ENCODE data around the gene NRL. TPM values are rescaled to one million over a fixed set of nuclear protein-coding genes. Genes with fewer than 3 reads are reported as not detected.
A peak's percentile ranks its signal among the peaks of the same experiment; 100 is the strongest.

The NRL gene
- total and polyA plus RNA-seq, 2 donors (not counting 3 experiments of a cell fraction or from before 2014, with no cell fraction given): 0.71 to 1.1 TPM

DNA sequence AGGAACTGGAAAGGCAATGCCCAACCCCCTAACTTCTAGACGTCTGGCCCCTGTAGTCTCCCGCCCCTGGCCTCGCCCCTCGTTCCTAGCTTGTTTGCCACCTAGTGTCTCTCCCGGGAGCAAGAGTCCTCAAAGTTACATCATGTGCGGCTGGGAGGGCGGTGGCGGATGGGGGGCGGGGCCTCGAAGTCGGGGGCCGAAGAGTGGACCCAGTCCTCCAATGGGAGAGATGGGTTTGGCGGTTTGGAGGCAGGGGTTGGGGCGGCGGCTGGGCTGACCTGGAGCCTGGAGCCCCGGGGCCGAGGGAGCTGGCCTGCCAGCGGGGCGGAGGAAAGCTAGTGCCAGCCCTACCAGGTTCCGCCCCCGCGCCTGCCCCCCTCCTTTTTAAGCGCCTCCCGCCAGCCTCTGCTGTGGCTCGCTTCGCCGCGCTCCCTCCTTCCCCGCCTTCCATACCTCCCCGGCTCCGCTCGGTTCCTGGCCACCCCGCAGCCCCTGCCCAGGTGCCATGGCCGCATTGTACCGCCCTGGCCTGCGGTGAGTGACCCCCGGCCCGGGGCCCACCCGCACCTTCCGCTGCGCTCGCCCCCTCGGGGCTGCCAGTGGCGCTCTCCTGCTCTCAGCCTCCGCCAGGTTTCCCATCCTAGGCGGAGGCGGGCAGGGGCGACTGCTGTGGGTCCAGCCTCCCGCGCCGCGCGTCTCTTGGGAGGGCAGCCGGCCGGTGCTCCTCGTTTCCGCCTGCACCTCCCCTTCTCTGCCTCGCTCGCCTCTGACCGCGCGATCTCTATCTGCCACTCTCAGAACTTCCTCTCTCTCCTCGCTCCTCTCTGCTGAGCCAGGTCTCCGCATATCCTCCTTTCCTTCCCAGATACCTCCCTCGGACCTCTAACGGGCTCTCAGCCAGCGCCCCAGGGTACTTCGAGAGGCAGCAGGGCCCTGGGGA, 20.6 kb downstream of the NRL start, which contains the start of gene PCK2:
PCK2 (plus strand) TSS at position 411 of the 940 bp plus-strand sequence; CDS start at position 506, 95 bp downstream.
- Histone ChIP-seq H3K4me2 (ENCODE audit: insufficient read depth, low read length) (peak within 1 kb of the TSS; percentile 85), H3K4me1 (ENCODE audit: control insufficient read depth, extremely low read depth, insufficient read depth, low read length) (peaks cover 9% of the 10 kb centered on the region), H3K9me1 (replicated peaks; ENCODE audit: control insufficient read depth, extremely low read depth, insufficient read depth, low read length) (no peaks in the 10 kb centered on the region), H3K9me3 (replicated peaks; ENCODE audit: control insufficient read depth, insufficient read depth, low read length) (no peaks in the 10 kb centered on the region), H3K79me2 (ENCODE audit: control insufficient read depth, insufficient read depth, low read length) (peaks cover 4% of the 10 kb centered on the region), H3K9ac (replicated peaks; ENCODE audit: extremely low read depth, insufficient read depth, low read length) (peak within 1 kb of the TSS; percentile 78), H2AFZ (ENCODE audit: low read depth, low read length) (peak within 1 kb of the TSS; percentile 92), H3K4me3 (replicated peaks in 1 of 3; ENCODE audit: insufficient read depth in 1 of 3, low read depth in 1 of 3, low read length in 3 of 3) (peak within 1 kb of the TSS; percentile 71 to 82 (median 74)), H3K36me3 (ENCODE audit: control insufficient read depth in 2 of 2, extremely low read depth in 1 of 2, insufficient read depth in 2 of 2, low read length in 2 of 2) (no peaks in the 10 kb centered on the region), H3K27me3 (ENCODE audit: control insufficient read depth in 2 of 2, insufficient read depth in 2 of 2, low read length in 2 of 2) (no peaks in the 10 kb centered on the region), H4K20me1 (replicated peaks; ENCODE audit: control insufficient read depth, extremely low read depth, insufficient read depth, low read length) (no peaks in the 10 kb centered on the region), H3K27ac (ENCODE audit: insufficient read depth, low read depth, low read length) (peak within 1 kb of the TSS; percentile 46)
- ChIA-PET POLR2A (interaction anchor here (0.7 to 3.1 kb wide), 5 partner anchors 9 to 338 kb away, joined by 3 to 11 read pairs (median 3); partner anchors contain the start of genes DCAF11 and NRL), CTCF (interaction anchor here (0.8 to 9.6 kb wide), 9 partner anchors 10 to 214 kb away, joined by 3 to 319 read pairs (median 5); partner anchors contain the start of genes CIDEB, DCAF11, IRF9 and NRL)
- dilution Hi-C loops (cut with MboI; ENCODE audit: extremely low pct_ligation_motif_present, low sequenced_read_pairs) (no loop called here), intact Hi-C loops (cut with micrococcal nuclease) (loop anchor here (1.0 to 2.0 kb wide), 5 partner anchors 12 to 80 kb away; partner anchors contain the start of genes DCAF11, EMC9, IRF9 and NRL)
- DNase-seq (ENCODE audit: low read depth, low spot score) (peak; percentile 72), FAIRE-seq (peak; percentile 86)
- TF ChIP-seq FOS (IDR thresholded peaks at IDR 0.05; ENCODE audit: borderline replicate concordance, insufficient read depth, low read length): no peak
- no peak for TF ChIP-seq EZH2 (IDR thresholded peaks at IDR 0.05; ENCODE audit: borderline replicate concordance, low read depth, low read length, severe bottlenecking)
- TF ChIP-seq, protein P1, sequence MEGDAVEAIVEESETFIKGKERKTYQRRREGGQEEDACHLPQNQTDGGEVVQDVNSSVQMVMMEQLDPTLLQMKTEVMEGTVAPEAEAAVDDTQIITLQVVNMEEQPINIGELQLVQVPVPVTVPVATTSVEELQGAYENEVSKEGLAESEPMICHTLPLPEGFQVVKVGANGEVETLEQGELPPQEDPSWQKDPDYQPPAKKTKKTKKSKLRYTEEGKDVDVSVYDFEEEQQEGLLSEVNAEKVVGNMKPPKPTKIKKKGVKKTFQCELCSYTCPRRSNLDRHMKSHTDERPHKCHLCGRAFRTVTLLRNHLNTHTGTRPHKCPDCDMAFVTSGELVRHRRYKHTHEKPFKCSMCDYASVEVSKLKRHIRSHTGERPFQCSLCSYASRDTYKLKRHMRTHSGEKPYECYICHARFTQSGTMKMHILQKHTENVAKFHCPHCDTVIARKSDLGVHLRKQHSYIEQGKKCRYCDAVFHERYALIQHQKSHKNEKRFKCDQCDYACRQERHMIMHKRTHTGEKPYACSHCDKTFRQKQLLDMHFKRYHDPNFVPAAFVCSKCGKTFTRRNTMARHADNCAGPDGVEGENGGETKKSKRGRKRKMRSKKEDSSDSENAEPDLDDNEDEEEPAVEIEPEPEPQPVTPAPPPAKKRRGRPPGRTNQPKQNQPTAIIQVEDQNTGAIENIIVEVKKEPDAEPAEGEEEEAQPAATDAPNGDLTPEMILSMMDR (IDR thresholded peaks at IDR 0.05; ENCODE audit: extremely low read depth in 1 of 2, insufficient read depth in 1 of 2, low read depth in 1 of 2, low read length in 2 of 2): peak in 1 of 2 donors; percentile 9
- no peak for TF ChIP-seq MYC (IDR thresholded peaks at IDR 0.05; ENCODE audit: low read depth, low read length)
- TF ChIP-seq POLR2AphosphoS5 (IDR thresholded peaks at IDR 0.05; ENCODE audit: insufficient read depth, low read depth, low read length): peak; percentile 65
- peak; percentile 77 for TF ChIP-seq POLR2A (IDR thresholded peaks at IDR 0.05; ENCODE audit: low read depth, low read length)
- peak; percentile 75 for TF ChIP-seq GATA2 (IDR thresholded peaks at IDR 0.05; ENCODE audit: insufficient read depth, insufficient read length, low read depth, low read length)
- no peak for TF ChIP-seq JUN (IDR thresholded peaks at IDR 0.05; ENCODE audit: borderline replicate concordance, insufficient read depth, insufficient read length, low read depth)
- TF ChIP-seq, protein P2, sequence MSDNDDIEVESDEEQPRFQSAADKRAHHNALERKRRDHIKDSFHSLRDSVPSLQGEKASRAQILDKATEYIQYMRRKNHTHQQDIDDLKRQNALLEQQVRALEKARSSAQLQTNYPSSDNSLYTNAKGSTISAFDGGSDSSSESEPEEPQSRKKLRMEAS (IDR thresholded peaks at IDR 0.05; ENCODE audit: insufficient read depth, insufficient read length): no peak
- BruUV-seq (replicated peaks): TSS peak; percentile 74

Measured in endothelial cell of umbilical vein (primary cell).